ENCODE results near the gene SEC24D.
A peak's percentile ranks its signal among the peaks of the same experiment; 100 is the strongest.
"Not testable (repeated sequence)": the region's sequence is repeated elsewhere in the genome, so short reads cannot be mapped to it uniquely, and the experiment has no call there.

The SEC24D gene

GRCh38 chr4:118835571-118836300, at the start of gene SEC24D:
TSS of gene SEC24D (minus strand) at chr4:118836126. CDS start at chr4:118833696, 2,430 bp downstream.
- peak; percentile 92 for DNase-seq

- no peak for DNase-seq
Measured at GRCh38 chr4:118884716-118885115, 48.8 kb upstream of the SEC24D start.

- DNase-seq = no peak
Measured at GRCh38 chr4:118883861-118884260, 47.9 kb upstream of the SEC24D start.

GRCh38 chr4:118881512-118882146, 45.7 kb upstream of the SEC24D start:
- no peak for DNase-seq

GRCh38 chr4:118879409-118879808, 43.5 kb upstream of the SEC24D start:
- DNase-seq = no peak

GRCh38 chr4:118878507-118878906, 42.6 kb upstream of the SEC24D start:
- DNase-seq = not testable (repeated sequence)

GRCh38 chr4:118877797-118878196, 41.9 kb upstream of the SEC24D start:
- no peak for DNase-seq

GRCh38 chr4:118872181-118872580, 36.3 kb upstream of the SEC24D start:
- DNase-seq = no peak

- DNase-seq = peak; percentile 18
Measured at GRCh38 chr4:118869808-118870342, 33.9 kb upstream of the SEC24D start.

GRCh38 chr4:118867311-118868067, 31.6 kb upstream of the SEC24D start:
- no peak for DNase-seq

- DNase-seq = no peak
Measured at GRCh38 chr4:118866442-118866841, 30.5 kb upstream of the SEC24D start.

- DNase-seq = peak; percentile 39
Measured at GRCh38 chr4:118865091-118865708, 29.3 kb upstream of the SEC24D start.

- DNase-seq = no peak
Measured at GRCh38 chr4:118858779-118859178, 22.9 kb upstream of the SEC24D start.

GRCh38 chr4:118857760-118858159, 21.8 kb upstream of the SEC24D start:
- DNase-seq = no peak

- peak; percentile 56 for DNase-seq
Measured at GRCh38 chr4:118850488-118851173, 14.7 kb upstream of the SEC24D start.

GRCh38 chr4:118849867-118850487, 14.1 kb upstream of the SEC24D start:
- no peak for DNase-seq

- no peak for DNase-seq
Measured at GRCh38 chr4:118848901-118849300, 13.0 kb upstream of the SEC24D start.

GRCh38 chr4:118848242-118848641, 12.3 kb upstream of the SEC24D start:
- no peak for DNase-seq

- no peak for DNase-seq
Measured at GRCh38 chr4:118846979-118847378, 11.1 kb upstream of the SEC24D start.

- no peak for DNase-seq
Measured at GRCh38 chr4:118845552-118846050, 9.7 kb upstream of the SEC24D start.

GRCh38 chr4:118843237-118843636, 7.3 kb upstream of the SEC24D start:
- no peak for DNase-seq

- no peak for DNase-seq
Measured at GRCh38 chr4:118842055-118842454, 6.1 kb upstream of the SEC24D start.

Measured in activated CD4-positive, alpha-beta T cell treated with anti-CD3 and anti-CD28 coated beads, Interleukin-2, Interleukin-6, amounts not matched to agents 100 ng/mL and 50 ng/mL, durations not matched to agents 16 hours and 8 hours (primary cell).